Stimulated activated CD4-positive, alpha-beta T cell treated with anti-CD3 and anti-CD28 coated beads, Interleukin-12 subunit alpha, Interleukin-12 subunit beta, amount 100 ng/mL, for 24 hours (primary cell): ENCODE measurements around the gene ABCC11.
"Not testable (repeated sequence)": the region's sequence is repeated elsewhere in the genome, so short reads cannot be mapped to it uniquely, and the experiment has no call there.

ENCODE experiments used
- DNase-seq, 2 experiments: peaks; one replicate each; pipeline ENCODE4 v3.0.0-alpha.2; 2020; ENCODE audit warnings: low read depth in 2 of 2

Gene ABCC11

GRCh38 chr16:48246066-48246465, 1.3 kb downstream of the ABCC11 start:
- DNase-seq = no peak

- no peak for DNase-seq
Measured at GRCh38 chr16:48244863-48245195, 2.5 kb downstream of the ABCC11 start.

DNA sequence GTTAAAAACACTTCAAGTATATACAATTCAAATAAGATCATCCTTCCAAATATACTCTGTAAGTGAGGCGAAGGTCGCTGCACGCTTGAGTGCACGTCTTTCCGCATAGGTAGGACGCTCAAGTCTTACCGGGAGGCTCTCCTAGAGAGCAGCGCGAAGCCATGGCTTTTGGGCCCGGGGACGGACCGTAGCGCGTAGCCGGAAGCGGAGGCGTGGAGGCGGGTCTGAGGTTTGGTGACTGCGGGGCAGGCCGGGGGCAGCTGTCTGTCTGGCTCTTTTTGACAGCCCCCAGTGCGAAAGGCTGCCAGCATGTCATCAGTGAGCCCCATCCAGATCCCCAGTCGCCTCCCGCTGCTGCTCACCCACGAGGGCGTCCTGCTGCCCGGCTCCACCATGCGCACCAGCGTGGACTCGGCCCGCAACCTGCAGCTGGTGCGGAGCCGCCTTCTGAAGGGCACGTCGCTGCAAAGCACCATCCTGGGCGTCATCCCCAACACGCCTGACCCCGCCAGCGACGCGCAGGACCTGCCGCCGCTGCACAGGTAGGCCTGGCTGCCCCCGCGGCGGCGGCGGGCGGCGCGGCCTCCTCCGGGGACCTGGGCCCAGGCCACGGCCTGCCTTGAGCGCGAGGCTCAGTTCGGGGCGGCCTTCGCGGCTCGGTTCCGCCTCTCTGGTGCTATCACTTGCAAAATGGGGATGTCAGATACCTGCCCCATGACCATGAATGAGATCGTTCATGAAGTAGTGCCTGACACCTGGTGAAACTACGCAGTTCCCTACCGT, 3.1 kb downstream of the ABCC11 start, which contains the start of gene LONP2:
Gene LONP2 (plus strand): TSS at position 221 of the 783 bp plus-strand sequence. CDS start 89 bp downstream, at position 310.
- DNase-seq = peak; percentile 91 to 94

GRCh38 chr16:48240147-48240546, 7.2 kb downstream of the ABCC11 start:
- DNase-seq = not testable (repeated sequence)

GRCh38 chr16:48236286-48236685, 11.1 kb downstream of the ABCC11 start:
- no peak for DNase-seq

- no peak for DNase-seq
Measured at GRCh38 chr16:48235556-48236136, 11.7 kb downstream of the ABCC11 start.

DNA sequence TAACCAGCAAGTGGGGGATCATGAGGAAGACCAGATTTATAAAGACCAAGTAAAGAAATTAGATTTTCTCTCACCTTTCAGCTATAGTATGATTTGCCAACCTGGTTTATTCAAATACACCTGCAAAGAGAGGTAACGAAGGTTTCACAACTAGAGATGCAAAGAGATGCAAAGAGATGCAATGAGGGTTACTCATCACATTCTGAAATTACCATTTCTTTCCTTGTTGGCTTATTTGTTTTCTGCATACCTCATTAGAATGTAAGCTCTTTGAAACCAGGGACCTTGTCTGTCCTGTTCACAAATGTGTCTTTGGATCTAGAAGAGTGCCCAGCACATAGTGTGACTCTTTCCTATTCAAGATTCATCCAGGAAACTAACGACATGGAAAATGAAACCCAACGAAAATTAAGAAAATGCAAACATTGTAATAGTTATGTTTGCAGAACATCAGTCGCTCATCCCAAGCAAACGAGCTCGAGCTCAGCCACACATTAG, 12.2 kb downstream of the ABCC11 start:
- no peak for DNase-seq

DNA sequence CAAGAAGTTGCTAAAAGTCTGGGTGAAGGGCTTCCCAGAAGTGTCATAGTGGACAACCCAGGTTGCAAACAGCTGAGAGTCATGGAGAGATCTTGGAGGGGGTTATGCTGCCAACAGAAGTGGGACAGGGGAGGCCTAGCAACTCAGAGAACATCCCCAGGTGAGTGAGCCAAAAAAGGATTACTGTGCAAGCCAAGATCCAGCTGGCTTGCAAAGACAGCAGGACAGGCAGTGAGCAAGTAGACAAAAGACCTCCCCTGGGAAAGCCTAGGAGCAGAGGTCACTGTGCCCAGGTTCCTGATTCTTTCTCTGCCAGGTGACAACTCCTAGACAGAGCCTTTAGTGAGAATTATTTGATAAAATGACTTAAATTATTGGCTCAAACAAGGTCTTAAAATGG, 12.7 kb downstream of the ABCC11 start:
- DNase-seq = no peak

GRCh38 chr16:48232493-48233040, 14.8 kb downstream of the ABCC11 start:
- no peak for DNase-seq

DNA sequence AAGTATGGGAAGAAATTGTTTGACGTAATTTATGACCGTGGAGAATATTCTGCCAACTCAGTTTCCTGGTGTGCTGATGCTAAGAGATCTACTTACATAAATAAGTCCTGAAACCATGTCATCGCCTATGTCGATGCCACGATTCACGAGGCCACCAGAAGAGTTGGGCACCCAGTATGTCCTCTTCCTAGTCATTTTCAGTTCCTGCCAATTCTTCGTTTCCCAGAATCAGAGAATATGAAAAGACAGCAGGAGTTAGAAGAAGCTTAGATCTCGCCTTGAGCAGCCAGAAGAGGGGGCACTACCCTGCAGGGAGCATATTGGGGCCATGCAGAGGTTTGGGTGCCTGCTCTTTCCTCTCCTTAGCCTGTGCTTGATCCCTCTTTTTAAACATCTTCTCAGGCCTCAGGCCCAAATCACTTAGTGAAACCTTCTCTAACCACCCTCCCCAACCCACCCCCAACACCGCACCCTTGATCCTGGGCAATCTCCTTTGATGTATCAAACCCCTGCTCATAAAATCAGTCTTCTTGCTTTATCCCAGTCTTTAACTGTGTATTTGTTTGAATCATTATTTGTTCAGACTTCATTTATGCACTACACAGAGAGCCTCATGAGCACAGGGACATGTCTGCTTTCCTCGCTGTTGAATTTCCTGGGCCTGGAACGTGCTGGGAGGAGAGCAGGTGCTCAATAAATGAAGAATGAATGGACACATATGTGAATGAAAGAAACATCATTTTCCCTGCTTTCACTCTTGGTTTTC, 15.4 kb downstream of the ABCC11 start:
- DNase-seq = peak in 1 of 2 experiments; percentile 18

GRCh38 chr16:48225456-48225855, 21.9 kb downstream of the ABCC11 start:
- DNase-seq = no peak

- no peak for DNase-seq
Measured at GRCh38 chr16:48223490-48223889, 23.8 kb downstream of the ABCC11 start.

GRCh38 chr16:48220891-48221290, 26.4 kb downstream of the ABCC11 start:
- DNase-seq = no peak

DNA sequence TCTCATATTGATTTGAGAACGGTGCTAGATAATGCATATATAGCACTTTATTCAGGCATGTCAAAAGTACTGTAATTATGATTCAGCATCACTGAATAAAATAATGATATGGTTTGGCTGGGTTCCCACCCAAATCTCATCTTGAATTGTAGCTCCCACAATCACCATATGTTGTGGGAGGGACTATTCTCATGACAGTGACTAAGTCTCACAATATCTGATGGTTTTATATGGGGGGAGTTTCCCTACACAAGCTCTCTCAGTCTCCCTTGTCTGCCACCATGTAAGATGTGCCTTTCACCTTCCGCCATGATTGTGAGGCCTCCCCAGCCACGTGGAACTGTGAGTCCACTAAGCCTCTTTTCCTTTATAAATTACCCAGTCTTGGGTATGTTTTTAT, 28.9 kb downstream of the ABCC11 start:
- DNase-seq = no peak

DNA sequence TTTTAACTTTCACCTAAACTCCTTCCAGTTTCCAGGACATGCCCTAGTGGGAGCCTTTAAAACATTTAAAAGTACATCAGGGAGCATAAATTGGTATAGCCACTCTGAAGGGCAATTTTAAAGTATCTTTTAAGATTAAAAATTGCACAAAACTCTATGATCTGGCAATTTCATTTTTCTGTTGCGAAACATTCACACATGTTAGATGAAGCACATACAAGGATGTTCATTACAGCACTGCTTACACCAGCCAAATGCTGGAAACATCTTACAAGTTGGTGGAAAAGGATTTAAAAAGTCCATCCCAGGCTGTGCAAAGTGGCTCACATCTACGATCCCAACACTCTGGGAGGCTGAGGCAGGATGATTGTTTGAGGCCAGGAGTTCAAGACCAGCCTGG, 29.6 kb downstream of the ABCC11 start:
- no peak for DNase-seq

DNA sequence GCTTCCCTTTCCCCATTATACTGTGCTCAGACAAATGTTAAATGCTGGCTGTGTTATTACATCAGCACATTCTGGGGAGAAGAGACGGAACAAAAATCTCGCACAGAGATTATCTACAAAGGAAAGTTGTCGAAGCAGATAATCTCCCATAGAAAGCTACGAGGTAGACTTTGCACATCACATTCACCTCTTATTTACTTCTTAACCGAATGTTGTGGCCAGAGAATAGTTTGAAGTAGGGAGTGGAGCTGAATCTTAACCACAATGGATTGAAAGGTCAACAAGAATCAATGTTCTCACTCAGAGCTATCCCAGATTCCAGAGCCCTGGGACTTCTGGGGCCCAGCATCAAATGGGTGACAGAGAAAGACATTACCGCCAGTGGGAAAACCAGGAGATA, 31.6 kb downstream of the ABCC11 start:
- no peak for DNase-seq

DNA sequence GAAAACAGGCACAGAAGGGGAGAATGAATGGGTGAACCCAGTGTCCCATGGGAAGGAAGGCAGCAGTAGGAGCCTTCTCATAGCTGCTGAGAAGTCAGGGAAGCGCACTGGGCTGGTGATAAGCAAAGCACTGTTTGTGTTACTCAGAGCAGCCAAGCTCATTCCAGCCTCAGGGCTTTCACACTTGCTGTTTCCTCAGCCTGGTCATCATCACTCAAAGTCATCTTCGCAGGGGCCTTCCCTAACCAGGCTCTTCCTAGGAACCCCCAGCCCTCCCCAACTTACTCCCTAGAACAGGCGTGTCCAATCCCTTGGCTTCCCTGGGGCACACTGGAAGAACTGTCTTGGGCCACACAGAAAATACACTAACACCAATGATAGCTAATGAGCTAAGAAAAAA, 35.3 kb downstream of the ABCC11 start:
- DNase-seq = no peak

GRCh38 chr16:48210747-48211146, 36.6 kb downstream of the ABCC11 start:
- DNase-seq = no peak

DNA sequence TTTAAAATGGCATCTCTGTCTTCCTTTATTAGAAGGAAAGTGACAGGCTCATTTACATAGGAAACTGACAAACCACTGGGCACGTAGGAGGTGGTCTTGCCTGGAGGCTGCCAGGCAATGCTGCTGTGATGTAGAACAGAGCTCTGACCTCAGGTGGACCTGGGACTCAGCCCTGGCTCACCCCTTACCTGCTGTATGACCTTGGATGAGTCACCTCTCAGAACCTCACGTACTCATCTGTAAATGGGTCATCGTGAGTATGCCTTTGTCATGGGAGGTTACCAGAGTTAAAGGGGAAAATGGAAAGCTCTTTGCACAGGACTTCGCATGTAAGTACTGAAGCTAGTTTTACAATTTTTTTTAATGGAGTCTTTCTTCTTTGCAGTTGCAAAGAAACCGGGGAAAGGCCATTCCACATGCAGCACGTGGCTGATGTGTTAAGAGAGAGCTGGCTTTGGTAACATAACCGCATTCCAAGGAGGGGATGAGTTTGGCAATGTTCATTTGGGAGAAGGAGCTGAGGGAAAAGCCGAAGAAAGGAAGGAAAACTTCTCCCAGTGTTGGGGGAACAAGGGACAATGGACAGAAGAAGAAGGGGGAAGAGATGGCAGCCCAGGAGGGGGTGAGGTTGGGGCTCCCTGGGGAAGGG, 40.6 kb downstream of the ABCC11 start:
- no peak for DNase-seq

- no peak for DNase-seq
Measured at GRCh38 chr16:48204825-48205151, 42.6 kb downstream of the ABCC11 start.

DNA sequence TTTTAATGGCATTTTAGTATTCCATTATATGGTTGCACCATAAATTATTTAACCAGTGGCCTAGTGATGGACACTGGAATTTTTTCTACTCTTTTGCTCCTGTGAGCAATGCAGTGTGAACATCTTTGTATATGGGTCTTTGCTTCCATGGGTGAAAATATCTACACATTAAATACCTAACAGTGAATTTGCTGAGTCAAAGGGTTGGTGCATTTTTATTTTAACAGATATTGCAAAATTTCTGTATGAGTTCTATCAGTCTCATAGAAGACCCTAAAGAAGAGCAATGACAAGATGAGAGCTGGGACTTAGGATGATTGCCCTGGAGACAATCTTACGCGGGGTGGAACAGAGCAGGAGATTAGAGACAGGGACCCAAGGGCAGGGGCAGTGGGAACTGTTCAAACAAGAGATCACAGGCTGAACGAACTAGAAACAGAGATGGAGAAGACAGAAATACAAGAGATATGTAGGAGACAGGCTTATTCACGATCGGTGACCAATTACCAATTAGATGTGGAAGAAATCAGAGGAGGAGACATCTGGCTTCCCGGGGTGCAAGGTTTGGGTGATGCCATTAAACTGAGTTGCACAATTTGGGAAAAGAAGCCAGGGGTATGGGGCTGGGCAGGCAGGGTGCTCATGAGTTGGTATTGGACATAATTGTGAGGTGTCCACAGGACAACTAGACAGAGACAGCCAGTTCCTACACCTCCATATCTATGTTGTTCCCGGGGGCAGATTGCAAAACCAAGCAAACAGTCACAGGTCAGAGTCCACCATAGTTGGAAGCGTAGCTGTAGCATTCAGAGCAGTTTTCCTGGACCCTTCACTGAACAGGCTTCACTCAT, 43.1 kb downstream of the ABCC11 start:
- DNase-seq = no peak
